Sigmoid colon (tissue), 7 donors: ENCODE data around the gene SLC2A1. TPM values are rescaled to one million over a fixed set of nuclear protein-coding genes. Genes with fewer than 3 reads are reported as not detected.

Source experiments
- DNase-seq: peaks from one replicate; pipeline ENCODE4 v3.0.0-alpha.2; 2019
- H3K27ac ChIP-seq, 4 donors: fragments of 200-600 bp; sonication (generic); one replicate each; pipeline ENCODE4 v1.5.1; 2016 to 2019; ENCODE audit warnings: mild to moderate bottlenecking in 1 of 4
- H3K27me3 ChIP-seq, 3 donors: fragments of 200-600 bp; sonication (generic); one replicate each; pipeline ENCODE4 v1.5.1; 2019; ENCODE audit warnings: mild to moderate bottlenecking in 1 of 3
- H3K36me3 ChIP-seq, 4 donors: fragments of 200-600 bp; sonication (generic); one replicate each; pipeline ENCODE4 v1.5.1; 2016 to 2019
- H3K4me1 ChIP-seq, 4 donors: fragments of 200-600 bp; sonication (generic); one replicate each; pipeline ENCODE4 v1.5.1; 2017 to 2019
- H3K4me3 ChIP-seq, 4 donors: fragments of 200-600 bp; sonication (generic); one replicate each; pipeline ENCODE4 v1.5.1; 2017 to 2019; ENCODE audit warnings: mild to moderate bottlenecking in 2 of 4, moderate library complexity in 1 of 4
- H3K9me3 ChIP-seq, 4 donors: fragments of 200-600 bp in 3 of 4; sonication (generic) in 3 of 4; one replicate each; pipeline versions ENCODE4 v1.5.1 to v1.6.1; 2013 to 2019
- CTCF ChIP-seq, 4 experiments: fragments of 450-650 bp in 3 of 4; fragments of 200-600 bp in 1 of 4; IDR thresholded peaks; one replicate each; pipeline ENCODE4 v1.5.1; 2016 to 2019; ENCODE audit warnings: antibody characterized with exemption in 4 of 4, mild to moderate bottlenecking in 3 of 4, moderate library complexity in 2 of 4
- EP300 ChIP-seq, 4 donors: sonication (generic); formaldehyde crosslinking; IDR thresholded peaks; one replicate each; pipeline ENCODE4 v1.6.1; 2017; ENCODE audit warnings: antibody characterized with exemption in 4 of 4
- POLR2A ChIP-seq, 2 donors: fragments of 450-650 bp; IDR thresholded peaks; one replicate each; pipeline ENCODE4 v1.6.1; 2016; ENCODE audit warnings: antibody characterized with exemption in 2 of 2, mild to moderate bottlenecking in 2 of 2, moderate library complexity in 2 of 2
- POLR2AphosphoS5 ChIP-seq, 4 donors: sonication (generic); formaldehyde crosslinking; IDR thresholded peaks; one replicate each; pipeline ENCODE4 v1.6.1; 2017; ENCODE audit warnings: antibody characterized with exemption in 4 of 4
- WGBS, 2 donors: extraction: QIAGEN DNeasy Blood & Tissue Kit; methylation state at CpG; one replicate each; pipeline ENCODE4 v1.1.7; 2013; 5-methylcytosine and 5-hydroxymethylcytosine counted together
- intact Hi-C: fragments of 100-400 bp; cut with DNase I; formaldehyde crosslinking; loops from one replicate; pipeline ENCODE4 v1.15.1; 2023
- polyA plus RNA-seq, 3 donors: library from polyadenylated mRNA; stranded (reverse); fragments of 200-250 nt; gene quantifications; one replicate each; pipeline ENCODE4 v1.2.3, GENCODE V29; 2013
- total RNA-seq, 4 donors: library from RNA; depleted of rRNA; stranded (reverse); fragments of >200 nt; gene quantifications; one replicate each; pipeline ENCODE4 v1.1.0, GENCODE V29; 2016
- donor health status: healthy with polysubstance abuse.
- donor health status: Bipolar disorder and iron deficiency.
- donor health status: healthy.

Gene SLC2A1
- total and polyA plus RNA-seq, 7 donors: 4.2 to 44.9 (median 11.1) TPM

GRCh38 chr1:42949312-42950115 lies 9.2 kb downstream of the SLC2A1 start:
- WGBS, 2 donors: 56 to 61% methylated on average over 9 of the region's 9 CpGs
- H3K4me3 ChIP-seq: no peak overlapping the region
- no peaks in the 10 kb centered on the region for H3K27me3 ChIP-seq
- no peaks in the 10 kb centered on the region for H3K9me3 ChIP-seq
- H3K4me1 ChIP-seq: peaks cover 0 to 42% (median 14%) of the 10 kb centered on the region in 4 donors
- intact Hi-C loops: no loop called here
- no peak overlapping the region for H3K27ac ChIP-seq
- TF ChIP-seq POLR2AphosphoS5 (IDR thresholded peaks at IDR 0.05): no peak
- no peak for TF ChIP-seq CTCF (IDR thresholded peaks at IDR 0.05)
- DNase-seq: no peak
- no peaks in the 10 kb centered on the region for H3K36me3 ChIP-seq

GRCh38 chr1:42947965-42948732 lies 10.5 kb downstream of the SLC2A1 start:
- DNase-seq: no peak
- WGBS, 2 donors: 86 to 88% methylated on average over 13 of the region's 13 CpGs
- intact Hi-C loops: no loop called here
- H3K4me1 ChIP-seq: peaks cover 0 to 56% (median 28%) of the 10 kb centered on the region in 4 donors
- no peak overlapping the region for H3K4me3 ChIP-seq
- no peaks in the 10 kb centered on the region for H3K9me3 ChIP-seq
- no peak overlapping the region for H3K27ac ChIP-seq
- no peaks in the 10 kb centered on the region for H3K27me3 ChIP-seq
- no peak for TF ChIP-seq POLR2A (IDR thresholded peaks at IDR 0.05)
- TF ChIP-seq EP300 (IDR thresholded peaks at IDR 0.05): no peak
- TF ChIP-seq CTCF (IDR thresholded peaks at IDR 0.05): no peak
- TF ChIP-seq POLR2AphosphoS5 (IDR thresholded peaks at IDR 0.05): no peak
- H3K36me3 ChIP-seq: no peaks in the 10 kb centered on the region

GRCh38 chr1:42947117-42947516 lies 11.6 kb downstream of the SLC2A1 start:
- 92 to 94% methylated on average over 4 of the region's 4 CpGs for WGBS, 2 donors

More at GRCh38 chr1:42947117-42947516, 11.6 kb downstream of the SLC2A1 start:
- H3K27me3 ChIP-seq: no peaks in the 10 kb centered on the region
- TF ChIP-seq EP300 (IDR thresholded peaks at IDR 0.05) (no peak), POLR2AphosphoS5 (IDR thresholded peaks at IDR 0.05) (no peak), POLR2A (IDR thresholded peaks at IDR 0.05) (no peak), CTCF (IDR thresholded peaks at IDR 0.05) (no peak)
- peaks cover 0 to 66% (median 38%) of the 10 kb centered on the region in 4 donors for H3K4me1 ChIP-seq
- DNase-seq: no peak
- H3K27ac ChIP-seq: peak overlapping the region in 2 of 4 donors; percentile 42 to 86
- intact Hi-C loops: no loop called here
- H3K9me3 ChIP-seq: no peaks in the 10 kb centered on the region
- no peaks in the 10 kb centered on the region for H3K36me3 ChIP-seq
- no peak overlapping the region for H3K4me3 ChIP-seq
